Thyroid gland (tissue), 4 donors: ENCODE data around the gene ADGRD1. TPM values are rescaled to one million over a fixed set of nuclear protein-coding genes. Genes with fewer than 3 reads are reported as not detected.

Experiments used
- DNase-seq, 2 donors: peaks; one replicate each; pipeline ENCODE4 v3.0.0-alpha.2; 2019
- H3K27ac ChIP-seq, 3 donors: fragments of 200-600 bp; sonication (generic); 1 replicate in 2 of 3; 2 replicates in 1 of 3; pipeline ENCODE4 v1.5.1; 2016 to 2019; ENCODE audit warnings: mild to moderate bottlenecking in 1 of 3, moderate library complexity in 1 of 3
- H3K27me3 ChIP-seq: fragments of 200-600 bp; sonication (generic); one replicate; pipeline ENCODE4 v1.5.1; 2019
- H3K36me3 ChIP-seq, 2 donors: fragments of 200-600 bp; sonication (generic); one replicate each; pipeline ENCODE4 v1.5.1; 2016 to 2019
- H3K4me1 ChIP-seq, 2 donors: fragments of 200-600 bp; sonication (generic); one replicate each; pipeline ENCODE4 v1.5.1; 2017 to 2019
- H3K4me3 ChIP-seq, 3 donors: fragments of 200-600 bp; sonication (generic); replicated peaks in 1 of 3; 1 replicate in 2 of 3; 2 replicates in 1 of 3; pipeline ENCODE4 v1.5.1; 2016; ENCODE audit warnings: mild to moderate bottlenecking in 1 of 3
- H3K9me3 ChIP-seq: fragments of 200-600 bp; sonication (generic); one replicate; pipeline ENCODE4 v1.5.1; 2017
- CTCF ChIP-seq, 6 experiments: fragments of 200-600 bp in 3 of 6; fragments of 450-650 bp in 3 of 6; sonication (generic) in 3 of 6; IDR thresholded peaks; one replicate each; pipeline ENCODE4 v1.5.1; 2016 to 2019; ENCODE audit warnings: antibody characterized with exemption in 6 of 6, mild to moderate bottlenecking in 2 of 6, inconsistent platforms in 1 of 6, moderate library complexity in 1 of 6
- POLR2A ChIP-seq, 2 donors: fragments of 450-650 bp; IDR thresholded peaks; one replicate each; pipeline ENCODE4 v1.6.1; 2017; ENCODE audit warnings: antibody characterized with exemption in 2 of 2, mild to moderate bottlenecking in 2 of 2, moderate library complexity in 1 of 2
- WGBS, 2 donors: methylation state at CpG; one replicate each; pipeline ENCODE4 v1.1.5; 2017; 5-methylcytosine and 5-hydroxymethylcytosine counted together
- intact Hi-C: fragments of 100-400 bp; cut with DNase I; formaldehyde crosslinking; loops from one replicate; pipeline ENCODE4 v1.15.1; 2023
- total RNA-seq, 4 donors: library from RNA; depleted of rRNA; stranded (reverse); fragments of >200 nt; gene quantifications; one replicate each; pipeline ENCODE4 v1.2.3, GENCODE V29; 2016

ADGRD1 gene
- total RNA-seq, 4 donors from 2014 or later = 14.1 to 44.3 (median 24.7) TPM

- no peak overlapping the region for H3K4me3 ChIP-seq
- no peak for TF ChIP-seq POLR2A (IDR thresholded peaks at IDR 0.05)
- TF ChIP-seq CTCF (IDR thresholded peaks at IDR 0.05) = peak in 1 of 6 experiments; percentile 28
- H3K27me3 ChIP-seq = no peaks in the 10 kb centered on the region
- no peaks in the 10 kb centered on the region for H3K9me3 ChIP-seq
- H3K27ac ChIP-seq = no peak overlapping the region
- H3K4me1 ChIP-seq = no peaks in the 10 kb centered on the region
- intact Hi-C loops = no loop called here
- no peak for DNase-seq
- no peaks in the 10 kb centered on the region for H3K36me3 ChIP-seq
These were observed 15.5 kb upstream of the ADGRD1 start for GRCh38 chr12:130938186-130938585.

- Histone ChIP-seq H3K36me3 (no peaks in the 10 kb centered on the region), H3K4me1 (peaks cover 0 to 16% of the 10 kb centered on the region in 2 donors), H3K27ac (no peak overlapping the region), H3K9me3 (no peaks in the 10 kb centered on the region), H3K27me3 (no peaks in the 10 kb centered on the region), H3K4me3 (no peak overlapping the region)
- intact Hi-C loops = no loop called here
- TF ChIP-seq POLR2A (IDR thresholded peaks at IDR 0.05) (no peak), CTCF (IDR thresholded peaks at IDR 0.05) (no peak)
- no peak for DNase-seq
These were observed 8.8 kb upstream of the ADGRD1 start for GRCh38 chr12:130944878-130945277.

GRCh38 chr12:130945786-130946492 is 7.8 kb upstream of the ADGRD1 start:
- WGBS, 2 donors = 68 to 86% methylated on average over 7 of the region's 7 CpGs
- intact Hi-C loops = no loop called here
- DNase-seq = peak in 1 of 2 donors; percentile 11
- no peaks in the 10 kb centered on the region for H3K27me3 ChIP-seq
- H3K4me1 ChIP-seq = peaks cover 0 to 16% of the 10 kb centered on the region in 2 donors
- H3K4me3 ChIP-seq = no peak overlapping the region
- H3K27ac ChIP-seq = peak overlapping the region in 1 of 3 donors; percentile 53
- H3K36me3 ChIP-seq = no peaks in the 10 kb centered on the region
- H3K9me3 ChIP-seq = no peaks in the 10 kb centered on the region
- TF ChIP-seq CTCF (IDR thresholded peaks at IDR 0.05) = no peak
- no peak for TF ChIP-seq POLR2A (IDR thresholded peaks at IDR 0.05)

- Histone ChIP-seq H3K27ac (no peak overlapping the region), H3K36me3 (no peaks in the 10 kb centered on the region), H3K4me1 (peaks cover 0 to 16% of the 10 kb centered on the region in 2 donors), H3K9me3 (no peaks in the 10 kb centered on the region), H3K4me3 (no peak overlapping the region), H3K27me3 (no peaks in the 10 kb centered on the region)
- DNase-seq = no peak
- intact Hi-C loops = no loop called here
- WGBS, 2 donors = 78 to 80% methylated on average over 2 of the region's 2 CpGs
- no peak for TF ChIP-seq POLR2A (IDR thresholded peaks at IDR 0.05)
- no peak for TF ChIP-seq CTCF (IDR thresholded peaks at IDR 0.05)
These were observed 6.6 kb upstream of the ADGRD1 start for GRCh38 chr12:130947028-130947613.

GRCh38 chr12:130948136-130948535 is 5.6 kb upstream of the ADGRD1 start:
- H3K27ac ChIP-seq = no peak overlapping the region
- H3K4me3 ChIP-seq = no peak overlapping the region
- WGBS, 2 donors = 82 to 83% methylated on average over 10 of the region's 10 CpGs
- H3K9me3 ChIP-seq = no peaks in the 10 kb centered on the region
- no peaks in the 10 kb centered on the region for H3K27me3 ChIP-seq
- intact Hi-C loops = no loop called here
- H3K36me3 ChIP-seq = no peaks in the 10 kb centered on the region
- no peak for DNase-seq
- H3K4me1 ChIP-seq = peaks cover 0 to 17% of the 10 kb centered on the region in 2 donors
- TF ChIP-seq CTCF (IDR thresholded peaks at IDR 0.05) (no peak), POLR2A (IDR thresholded peaks at IDR 0.05) (no peak)
